Bronchial epithelial cell (primary cell): ENCODE data around the gene NDUFB7. TPM values are rescaled to one million over a fixed set of nuclear protein-coding genes. Genes with fewer than 3 reads are reported as not detected.

Experiments used
- DNase-seq: peaks from one replicate; pipeline ENCODE4 v3.0.0-alpha.2; 2010; ENCODE audit warnings: low read depth
- FAIRE-seq: peaks from 2 replicates; lab custom pipeline; 2011; peaks lifted over from hg19 to GRCh38; lab: Jason Lieb, UNC
- H3K27me3 ChIP-seq: 2 replicates; pipeline ENCODE4 v1.5.1; 2011; ENCODE audit warnings: low read length; ENCODE audit not compliant: control insufficient read depth, insufficient read depth
- H3K36me3 ChIP-seq: 2 replicates; pipeline ENCODE4 v1.5.1; 2011; ENCODE audit warnings: low read length; ENCODE audit not compliant: control insufficient read depth, insufficient read depth
- H3K4me3 ChIP-seq: 2 replicates; pipeline ENCODE4 v1.5.1; 2011; ENCODE audit warnings: mild to moderate bottlenecking, low read depth, low read length, control low read depth
- total RNA-seq: library from RNA; depleted of rRNA; stranded (reverse); fragments of >200 nt; gene quantifications from 2 replicates; pipeline ENCODE4 v1.2.1, GENCODE V29; 2014
- TF ChIP-seq, protein P1 (sequence below): IDR thresholded peaks from 2 replicates; pipeline ENCODE4 v1.5.1; 2011; ENCODE audit warnings: mild to moderate bottlenecking, moderate library complexity, low read length, control low read depth, inconsistent platforms; ENCODE audit not compliant: insufficient read depth, severe bottlenecking

Gene NDUFB7
- total RNA-seq, 1 donor from 2014 or later: 192 TPM

- Histone ChIP-seq H3K36me3 (peaks cover 6% of the 10 kb centered on the region), H3K4me3 (no peak overlapping the region), H3K27me3 (no peaks in the 10 kb centered on the region)
- no peak for FAIRE-seq
- TF ChIP-seq, protein P1, sequence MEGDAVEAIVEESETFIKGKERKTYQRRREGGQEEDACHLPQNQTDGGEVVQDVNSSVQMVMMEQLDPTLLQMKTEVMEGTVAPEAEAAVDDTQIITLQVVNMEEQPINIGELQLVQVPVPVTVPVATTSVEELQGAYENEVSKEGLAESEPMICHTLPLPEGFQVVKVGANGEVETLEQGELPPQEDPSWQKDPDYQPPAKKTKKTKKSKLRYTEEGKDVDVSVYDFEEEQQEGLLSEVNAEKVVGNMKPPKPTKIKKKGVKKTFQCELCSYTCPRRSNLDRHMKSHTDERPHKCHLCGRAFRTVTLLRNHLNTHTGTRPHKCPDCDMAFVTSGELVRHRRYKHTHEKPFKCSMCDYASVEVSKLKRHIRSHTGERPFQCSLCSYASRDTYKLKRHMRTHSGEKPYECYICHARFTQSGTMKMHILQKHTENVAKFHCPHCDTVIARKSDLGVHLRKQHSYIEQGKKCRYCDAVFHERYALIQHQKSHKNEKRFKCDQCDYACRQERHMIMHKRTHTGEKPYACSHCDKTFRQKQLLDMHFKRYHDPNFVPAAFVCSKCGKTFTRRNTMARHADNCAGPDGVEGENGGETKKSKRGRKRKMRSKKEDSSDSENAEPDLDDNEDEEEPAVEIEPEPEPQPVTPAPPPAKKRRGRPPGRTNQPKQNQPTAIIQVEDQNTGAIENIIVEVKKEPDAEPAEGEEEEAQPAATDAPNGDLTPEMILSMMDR: no peak
- no peak for DNase-seq
Measured at GRCh38 chr19:14558370-14559066, 13.3 kb downstream of the NDUFB7 start.

- no peak overlapping the region for H3K4me3 ChIP-seq
- DNase-seq (peak; percentile 70), FAIRE-seq (no peak)
Measured at GRCh38 chr19:14556662-14557188, 15.1 kb downstream of the NDUFB7 start.

GRCh38 chr19:14555918-14556661, 15.8 kb downstream of the NDUFB7 start:
- peak; percentile 43 for FAIRE-seq
- no peak overlapping the region for H3K4me3 ChIP-seq
- DNase-seq: peak; percentile 60
- peaks cover 4% of the 10 kb centered on the region for H3K36me3 ChIP-seq
- no peaks in the 10 kb centered on the region for H3K27me3 ChIP-seq
- TF ChIP-seq, protein P1: no peak

More at GRCh38 chr19:14556662-14557188, 15.1 kb downstream of the NDUFB7 start:
- TF ChIP-seq, protein P1: peak; percentile 99
- no peaks in the 10 kb centered on the region for H3K27me3 ChIP-seq
- H3K36me3 ChIP-seq: peaks cover 4% of the 10 kb centered on the region

DNA sequence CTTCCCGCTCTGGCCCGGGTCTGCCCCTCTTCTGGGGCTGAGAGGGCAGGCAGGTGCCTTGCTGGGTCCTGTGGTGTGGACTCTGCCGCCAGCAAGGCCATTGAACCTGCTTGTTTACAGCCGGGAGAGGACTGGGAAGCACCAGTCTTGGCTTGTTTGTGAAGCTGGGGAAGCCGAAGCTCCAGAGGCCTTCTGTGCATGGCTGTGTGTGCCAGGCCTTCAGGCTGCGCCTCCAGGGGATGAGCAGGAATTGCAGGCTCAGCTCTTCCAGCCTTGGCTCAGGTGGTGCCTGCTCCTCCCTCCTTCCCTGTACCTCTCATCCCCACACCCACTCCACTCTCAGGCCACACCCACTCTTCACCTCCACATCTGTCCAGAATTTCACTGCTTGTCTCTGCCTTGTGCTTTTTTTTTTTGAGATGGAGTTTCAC, 17.5 kb downstream of the NDUFB7 start:
- H3K27me3 ChIP-seq: no peaks in the 10 kb centered on the region
- TF ChIP-seq, protein P1: peak; percentile 44
- DNase-seq: peak; percentile 63
- H3K4me3 ChIP-seq: no peak overlapping the region
- peaks cover 4% of the 10 kb centered on the region for H3K36me3 ChIP-seq
- no peak for FAIRE-seq

- Histone ChIP-seq H3K27me3 (no peaks in the 10 kb centered on the region), H3K4me3 (no peak overlapping the region), H3K36me3 (peaks cover 4% of the 10 kb centered on the region)
- DNase-seq: no peak
- TF ChIP-seq, protein P1: no peak
- FAIRE-seq: no peak
Measured at GRCh38 chr19:14553939-14554243, 18.0 kb downstream of the NDUFB7 start.
